H9 (cell line): ENCODE measurements around the gene SBF1. TPM values are rescaled to one million over a fixed set of nuclear protein-coding genes. Genes with fewer than 3 reads are reported as not detected.

Experiments used
- DNase-seq: peaks from one replicate; pipeline ENCODE4 v3.0.0-alpha.2; 2017
- H2AFZ ChIP-seq: one replicate; pipeline ENCODE4 v1.6.1; 2013; ENCODE audit warnings: mild to moderate bottlenecking, low read length, control low read depth, moderate library complexity
- H2AK5ac ChIP-seq: 2 replicates; pipeline ENCODE4 v1.6.1; 2013; ENCODE audit warnings: low read length, control low read depth, mixed read lengths; ENCODE audit not compliant: insufficient read length
- H2BK120ac ChIP-seq: one replicate; pipeline ENCODE4 v1.6.1; 2013; ENCODE audit warnings: low read depth, mild to moderate bottlenecking, low read length, control low read depth, inconsistent platforms; ENCODE audit not compliant: poor library complexity, severe bottlenecking
- H2BK12ac ChIP-seq: 2 replicates; pipeline ENCODE4 v1.6.1; 2013; ENCODE audit warnings: low read length, control low read depth, mixed read lengths, low read depth; ENCODE audit not compliant: insufficient read length
- H2BK15ac ChIP-seq: 2 replicates; pipeline ENCODE4 v1.6.1; 2013; ENCODE audit warnings: low read depth, low read length, control low read depth
- H2BK20ac ChIP-seq: one replicate; pipeline ENCODE4 v1.6.1; 2013; ENCODE audit warnings: low read depth, mild to moderate bottlenecking, low read length, control low read depth, inconsistent platforms; ENCODE audit not compliant: poor library complexity, severe bottlenecking
- H2BK5ac ChIP-seq: 2 replicates; pipeline ENCODE4 v1.6.1; 2013; ENCODE audit warnings: low read length, control low read depth, mixed read lengths; ENCODE audit not compliant: insufficient read length
- H3K14ac ChIP-seq: 2 replicates; pipeline ENCODE4 v1.6.1; 2013; ENCODE audit warnings: low read length, control low read depth; ENCODE audit not compliant: insufficient read depth
- H3K18ac ChIP-seq: 2 replicates; pipeline ENCODE4 v1.6.1; 2013; ENCODE audit warnings: low read depth, mild to moderate bottlenecking, mixed read lengths, low read length, control low read depth; ENCODE audit not compliant: insufficient read length
- H3K23ac ChIP-seq: 2 replicates; pipeline ENCODE4 v1.6.1; 2013; ENCODE audit warnings: low read length, control low read depth, mixed read lengths, low read depth; ENCODE audit not compliant: insufficient read length
- H3K23me2 ChIP-seq: 2 replicates; pipeline ENCODE4 v1.6.1; 2013; ENCODE audit warnings: low read depth, mild to moderate bottlenecking, mixed read lengths, low read length, control low read depth; ENCODE audit not compliant: insufficient read length, poor library complexity, severe bottlenecking
- H3K27ac ChIP-seq: 2 replicates; pipeline ENCODE4 v1.5.1; 2013; ENCODE audit warnings: low read length, control low read depth, mixed read lengths, low read depth; ENCODE audit not compliant: insufficient read length
- H3K27me3 ChIP-seq: 2 replicates; pipeline ENCODE4 v1.6.1; 2013; ENCODE audit warnings: low read length, control low read depth, inconsistent platforms; ENCODE audit not compliant: insufficient read depth
- H3K4ac ChIP-seq: 2 replicates; pipeline ENCODE4 v1.6.1; 2013; ENCODE audit warnings: low read depth, mild to moderate bottlenecking, control low read depth, inconsistent platforms, low read length, moderate library complexity
- H3K4me1 ChIP-seq: 2 replicates; pipeline ENCODE4 v1.6.1; 2013; ENCODE audit warnings: low read length, control low read depth, inconsistent platforms; ENCODE audit not compliant: insufficient read depth
- H3K4me2 ChIP-seq: 2 replicates; pipeline ENCODE4 v1.6.1; 2013; ENCODE audit warnings: low read length, control low read depth, mixed read lengths; ENCODE audit not compliant: insufficient read length, insufficient read depth
- H3K56ac ChIP-seq: 2 replicates; pipeline ENCODE4 v1.6.1; 2013; ENCODE audit warnings: low read depth, mild to moderate bottlenecking, mixed read lengths, low read length, control low read depth; ENCODE audit not compliant: insufficient read length
- H3K79me1 ChIP-seq: 2 replicates; pipeline ENCODE4 v1.6.1; 2013; ENCODE audit warnings: low read depth, mild to moderate bottlenecking, moderate library complexity, low read length, control low read depth, inconsistent platforms; ENCODE audit not compliant: insufficient read depth, poor library complexity, severe bottlenecking
- H3K79me2 ChIP-seq: 2 replicates; pipeline ENCODE4 v1.6.1; 2013; ENCODE audit warnings: low read length, control low read depth, inconsistent platforms; ENCODE audit not compliant: insufficient read depth
- H3K9ac ChIP-seq: 2 replicates; pipeline ENCODE4 v1.6.1; 2013; ENCODE audit warnings: low read length, control low read depth, mixed read lengths; ENCODE audit not compliant: insufficient read length; ENCODE audit errors: extremely low read depth
- H3K9me3 ChIP-seq: one replicate; pipeline ENCODE4 v1.6.1; 2013; ENCODE audit warnings: low read depth, low read length, inconsistent platforms; ENCODE audit not compliant: control insufficient read depth
- H3T11ph ChIP-seq: one replicate; pipeline ENCODE4 v1.6.1; 2013; ENCODE audit warnings: mild to moderate bottlenecking, low read length, control low read depth, inconsistent platforms
- H4K20me1 ChIP-seq: one replicate; pipeline ENCODE4 v1.6.1; 2013; ENCODE audit not compliant: control insufficient read depth, insufficient read length, insufficient read depth
- H4K5ac ChIP-seq: 2 replicates; pipeline ENCODE4 v1.6.1; 2013; ENCODE audit warnings: low read depth, mild to moderate bottlenecking, mixed read lengths, low read length, control low read depth; ENCODE audit not compliant: insufficient read length
- H4K8ac ChIP-seq: replicated peaks from 2 replicates; pipeline ENCODE4 v1.6.1; 2013; ENCODE audit warnings: low read length, control low read depth, mixed read lengths, low read depth; ENCODE audit not compliant: insufficient read length
- H4K91ac ChIP-seq: 2 replicates; pipeline ENCODE4 v1.6.1; 2013; ENCODE audit warnings: low read depth, mild to moderate bottlenecking, moderate library complexity, mixed read lengths, low read length, control low read depth; ENCODE audit not compliant: insufficient read length
- H3K27ac Mint-ChIP-seq, 3 experiments: 2 replicates in 2 of 3; 3 replicates in 1 of 3; pipeline ENCODE4 v1.8.0; 2020 to 2021; ENCODE audit warnings: mixed read lengths in 3 of 3, mild to moderate bottlenecking in 1 of 3, moderate library complexity in 1 of 3
- H3K27me3 Mint-ChIP-seq: 2 replicates; pipeline ENCODE4 v1.8.0; 2021; ENCODE audit warnings: low read depth, mild to moderate bottlenecking, moderate library complexity, mixed read lengths
- H3K36me3 Mint-ChIP-seq, 3 experiments: 2 replicates in 2 of 3; 3 replicates in 1 of 3; pipeline ENCODE4 v1.8.0; 2020 to 2021; ENCODE audit warnings: low read depth in 3 of 3, mixed read lengths in 3 of 3; ENCODE audit not compliant: insufficient read depth in 1 of 3
- H3K4me1 Mint-ChIP-seq, 2 experiments: 2 replicates each; pipeline ENCODE4 v1.8.0; 2020; ENCODE audit warnings: mixed read lengths in 2 of 2
- H3K4me3 Mint-ChIP-seq, 2 experiments: 2 replicates in 1 of 2; 3 replicates in 1 of 2; pipeline ENCODE4 v1.8.0; 2020 to 2021; ENCODE audit warnings: mild to moderate bottlenecking in 2 of 2, mixed read lengths in 2 of 2, moderate library complexity in 1 of 2
- H3K9me3 Mint-ChIP-seq, 2 experiments: 2 replicates in 1 of 2; 3 replicates in 1 of 2; pipeline ENCODE4 v1.8.0; 2020; ENCODE audit warnings: mild to moderate bottlenecking in 2 of 2, mixed read lengths in 2 of 2, moderate library complexity in 1 of 2
- CTCF ChIP-seq: fragments of 200-600 bp; sonication (generic); conservative IDR thresholded peaks from 3 replicates; pipeline ENCODE4 v1.8.0; 2021; ENCODE audit warnings: antibody characterized with exemption, mild to moderate bottlenecking
- WGBS: extraction: QIAGEN DNeasy Blood & Tissue Kit; methylation state at CpG from one replicate; pipeline ENCODE4 v1.1.7; 2013; ENCODE audit warnings: missing lambda C conversion rate, low lambda C conversion rate, mixed read lengths; ENCODE audit not compliant: insufficient read length; ENCODE audit errors: extremely low coverage; 5-methylcytosine and 5-hydroxymethylcytosine counted together
- total RNA-seq: library from RNA; stranded (reverse); gene quantifications from 2 replicates; pipeline ENCODE4 v1.2.1, GENCODE V29; 2021

SBF1 gene
- total RNA-seq, 1 experiment from 2014 or later = 69.8 TPM

DNA sequence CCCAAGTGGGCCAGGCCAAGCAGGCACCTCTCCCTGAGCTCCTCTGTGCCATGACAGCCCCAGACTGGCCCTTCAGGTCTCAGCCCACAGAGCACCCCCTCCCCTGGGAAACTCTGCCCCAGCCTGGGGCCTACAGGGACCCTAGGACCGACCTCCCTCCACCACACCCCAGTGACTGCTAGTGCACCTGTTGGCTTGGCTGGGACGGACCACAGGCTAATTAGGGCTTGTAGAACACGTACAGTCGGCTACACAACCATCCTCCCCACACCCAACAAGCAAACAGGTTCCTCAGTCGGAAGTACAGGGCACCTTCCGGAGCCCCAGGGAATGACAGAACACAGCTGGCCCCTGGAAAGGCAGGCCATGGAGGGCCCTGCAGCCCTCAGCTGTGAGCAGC, 4.3 kb downstream of the SBF1 start:
- Mint-ChIP-seq H3K4me1 (peaks cover 28 to 30% of the 10 kb centered on the region in 2 experiments), H3K27me3 (no peaks in the 10 kb centered on the region; the same call in 1 of the 2 replicates), H3K36me3 (peaks cover 14 to 26% (median 15%) of the 10 kb centered on the region in 3 experiments), H3K4me3 (peak overlapping the region in 1 of 2 experiments; percentile 14; a peak in 1 of 5 replicates), H3K9me3 (no peaks in the 10 kb centered on the region), H3K27ac (peak overlapping the region in 2 of 3 experiments; percentile 25 to 68; a peak in 2 of 7 replicates)
- Histone ChIP-seq H3K56ac (no peak overlapping the region), H3K4me1 (no peaks in the 10 kb centered on the region; the same call in 1 of the 2 replicates), H4K8ac (no peak overlapping the region), H3K79me1 (peaks cover 19% of the 10 kb centered on the region), H2BK20ac (no peak overlapping the region), H3K27me3 (no peaks in the 10 kb centered on the region), H3K9ac (no peak overlapping the region), H3K14ac (no peak overlapping the region), H4K20me1 (peaks cover 4% of the 10 kb centered on the region), H3K27ac (no peak overlapping the region), H3K18ac (no peak overlapping the region), H4K5ac (no peak overlapping the region), H3K4me2 (no peak overlapping the region), H3K79me2 (peaks cover 16% of the 10 kb centered on the region; the same call in 1 of the 2 replicates), H2BK120ac (no peak overlapping the region), H2AFZ (no peak overlapping the region), H3K4ac (no peak overlapping the region), H4K91ac (no peak overlapping the region), H3T11ph (no peak overlapping the region), H2BK12ac (no peak overlapping the region), H2BK5ac (no peak overlapping the region), H3K23me2 (peaks cover 11% of the 10 kb centered on the region), H3K23ac (no peak overlapping the region), H3K9me3 (no peaks in the 10 kb centered on the region), H2BK15ac (no peak overlapping the region), H2AK5ac (no peak overlapping the region)
- TF ChIP-seq CTCF = no peak
- no CpG with 5 or more reads among the region's 6 CpGs for WGBS
- DNase-seq = no peak
